ENCODE data around the gene C1orf21. TPM values are rescaled to one million over a fixed set of nuclear protein-coding genes. Genes with fewer than 3 reads are reported as not detected.

The C1orf21 gene
- polyA plus RNA-seq, 1 donor: 59.4 TPM

DNA sequence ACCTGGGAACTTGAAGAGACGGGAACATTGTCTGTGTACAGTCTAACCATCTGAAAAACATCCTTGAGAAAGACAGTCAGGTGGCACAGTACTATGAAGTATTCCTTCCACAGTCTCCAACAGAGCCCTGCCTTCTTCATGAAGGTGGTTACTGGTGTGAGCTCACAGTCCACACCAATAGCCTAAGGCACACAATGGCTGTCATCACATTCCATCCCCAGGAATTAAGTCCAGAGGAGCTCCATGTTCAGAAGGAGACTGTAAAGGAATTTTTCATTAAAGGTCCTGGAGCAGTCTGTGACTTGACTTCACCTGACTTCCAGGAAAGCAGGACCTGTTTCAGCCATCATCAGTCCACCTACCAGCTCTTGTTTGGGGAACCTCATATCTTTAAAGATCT is 180.2 kb downstream of the C1orf21 start:
- Histone ChIP-seq H3K27ac (ENCODE audit: low read length) (peak overlapping the region; percentile 47), H3K27me3 (ENCODE audit: control insufficient read depth, insufficient read depth, low read length) (no peaks in the 10 kb centered on the region), H3K36me3 (ENCODE audit: control insufficient read depth, insufficient read depth, low read length) (no peaks in the 10 kb centered on the region), H3K9me3 (ENCODE audit: control insufficient read depth, low read depth, low read length) (no peaks in the 10 kb centered on the region), H3K4me1 (ENCODE audit: control insufficient read depth, insufficient read depth, low read length) (peaks cover 15% of the 10 kb centered on the region), H3K4me3 (ENCODE audit: low read length) (no peak overlapping the region)
- no CpG with 5 or more reads among the region's 1 CpG for WGBS (ENCODE audit: insufficient coverage, low lambda C conversion rate)
- no peak for DNase-seq

DNA sequence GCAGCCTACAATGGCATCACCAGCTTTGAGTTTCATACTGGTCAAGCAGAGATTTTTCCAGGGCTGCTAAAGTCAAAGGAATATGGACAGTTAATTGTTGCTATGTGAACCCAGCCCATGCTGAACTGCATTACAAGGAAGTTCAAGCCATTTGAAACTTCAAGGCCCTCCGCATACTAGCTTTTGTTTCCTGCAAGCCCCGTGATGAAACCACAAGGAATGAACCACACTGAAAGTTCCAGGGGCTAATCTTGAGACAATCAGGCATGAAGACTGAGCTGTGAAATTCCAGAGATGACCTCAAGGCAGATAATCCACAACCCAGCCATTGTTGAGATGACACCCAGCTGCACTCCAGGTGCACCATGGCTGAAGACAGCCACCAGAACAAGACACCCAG is 180.8 kb downstream of the C1orf21 start:
- H3K4me3 ChIP-seq (ENCODE audit: low read length): no peak overlapping the region
- H3K4me1 ChIP-seq (ENCODE audit: control insufficient read depth, insufficient read depth, low read length): peaks cover 15% of the 10 kb centered on the region
- H3K9me3 ChIP-seq (ENCODE audit: control insufficient read depth, low read depth, low read length): no peaks in the 10 kb centered on the region
- peak; percentile 32 to 42 for DNase-seq
- peak overlapping the region; percentile 47 for H3K27ac ChIP-seq (ENCODE audit: low read length)
- no peaks in the 10 kb centered on the region for H3K27me3 ChIP-seq (ENCODE audit: control insufficient read depth, insufficient read depth, low read length)
- no peaks in the 10 kb centered on the region for H3K36me3 ChIP-seq (ENCODE audit: control insufficient read depth, insufficient read depth, low read length)
- WGBS (ENCODE audit: insufficient coverage, low lambda C conversion rate): no CpG with 5 or more reads among the region's 2 CpGs

DNA sequence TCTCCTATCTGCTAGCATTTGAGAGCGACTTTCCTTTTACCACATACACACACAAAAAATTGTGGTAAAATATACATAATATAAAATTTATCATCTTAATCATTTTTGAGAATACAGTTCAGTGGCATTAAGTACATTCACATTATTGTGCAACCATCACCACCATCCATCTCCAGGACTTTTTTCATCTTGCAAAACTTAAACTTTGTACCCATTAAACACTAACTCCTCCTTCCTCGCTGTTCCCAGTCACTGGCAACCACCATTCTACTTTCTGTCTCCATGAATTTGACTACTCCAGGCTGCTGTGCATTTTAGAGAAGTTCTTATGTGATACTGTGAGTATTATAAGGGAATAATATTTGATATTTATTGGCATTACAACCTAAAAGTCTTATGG is 181.3 kb downstream of the C1orf21 start:
- no peaks in the 10 kb centered on the region for H3K9me3 ChIP-seq (ENCODE audit: control insufficient read depth, low read depth, low read length)
- H3K4me3 ChIP-seq (ENCODE audit: low read length): no peak overlapping the region
- 0% methylated on average over 1 of the region's 2 CpGs for WGBS (ENCODE audit: insufficient coverage, low lambda C conversion rate)
- H3K27me3 ChIP-seq (ENCODE audit: control insufficient read depth, insufficient read depth, low read length): no peaks in the 10 kb centered on the region
- peaks cover 15% of the 10 kb centered on the region for H3K4me1 ChIP-seq (ENCODE audit: control insufficient read depth, insufficient read depth, low read length)
- DNase-seq: peak; percentile 63 to 82
- H3K27ac ChIP-seq (ENCODE audit: low read length): peak overlapping the region; percentile 47
- no peaks in the 10 kb centered on the region for H3K36me3 ChIP-seq (ENCODE audit: control insufficient read depth, insufficient read depth, low read length)

DNA sequence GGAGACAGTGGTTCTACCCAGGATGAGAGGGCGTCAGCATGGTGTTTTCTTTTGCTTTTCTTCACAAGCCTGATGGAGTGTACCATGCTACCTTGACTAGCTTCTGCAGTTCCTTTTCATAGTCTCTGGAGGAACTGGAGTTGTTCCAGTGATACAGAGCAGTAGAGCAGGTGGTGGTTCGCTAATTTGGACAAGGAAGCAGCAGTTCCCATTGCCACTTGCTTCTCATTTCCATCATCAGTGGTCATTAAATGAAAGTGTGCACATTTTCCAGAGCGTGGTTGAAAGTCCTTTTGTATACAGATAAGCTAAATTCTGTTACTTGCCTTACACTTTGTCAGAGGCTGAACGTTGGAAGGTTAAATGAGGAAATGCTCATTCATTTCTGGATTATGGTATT is 182.3 kb downstream of the C1orf21 start:
- 45% methylated on average over 3 of the region's 4 CpGs for WGBS (ENCODE audit: insufficient coverage, low lambda C conversion rate)
- peak overlapping the region; percentile 47 for H3K27ac ChIP-seq (ENCODE audit: low read length)

DNA sequence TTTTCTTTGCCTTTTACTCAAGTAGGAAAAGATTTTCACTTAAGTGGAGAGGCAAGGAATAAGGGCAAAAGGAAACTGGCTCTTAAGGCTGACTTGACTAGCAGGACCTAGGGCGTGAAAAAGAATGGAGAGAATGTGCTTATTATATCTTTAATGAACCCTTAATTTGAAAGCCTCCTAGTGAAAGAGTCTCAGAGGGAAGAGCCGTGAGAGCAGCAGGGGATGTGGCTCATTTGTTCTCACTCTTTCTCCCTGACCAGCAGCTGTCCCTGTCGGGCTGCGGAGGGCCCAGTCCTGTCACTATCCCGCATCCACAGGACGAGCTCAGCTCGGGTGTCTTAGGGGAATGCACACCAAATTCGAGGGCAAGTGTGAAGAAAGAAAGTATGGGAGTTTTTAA is 187.8 kb downstream of the C1orf21 start:
- DNase-seq: no peak
- Histone ChIP-seq H3K36me3 (ENCODE audit: control insufficient read depth, insufficient read depth, low read length) (no peaks in the 10 kb centered on the region), H3K4me3 (ENCODE audit: low read length) (no peak overlapping the region), H3K9me3 (ENCODE audit: control insufficient read depth, low read depth, low read length) (no peaks in the 10 kb centered on the region), H3K27me3 (ENCODE audit: control insufficient read depth, insufficient read depth, low read length) (no peaks in the 10 kb centered on the region), H3K4me1 (ENCODE audit: control insufficient read depth, insufficient read depth, low read length) (no peaks in the 10 kb centered on the region), H3K27ac (ENCODE audit: low read length) (no peak overlapping the region)
- no CpG with 5 or more reads among the region's 8 CpGs for WGBS (ENCODE audit: insufficient coverage, low lambda C conversion rate)

More for the DNA sequence above, 182.3 kb downstream of the C1orf21 start:
- no peaks in the 10 kb centered on the region for H3K27me3 ChIP-seq (ENCODE audit: control insufficient read depth, insufficient read depth, low read length)
- H3K4me3 ChIP-seq (ENCODE audit: low read length): no peak overlapping the region
- H3K4me1 ChIP-seq (ENCODE audit: control insufficient read depth, insufficient read depth, low read length): peaks cover 15% of the 10 kb centered on the region
- H3K9me3 ChIP-seq (ENCODE audit: control insufficient read depth, low read depth, low read length): no peaks in the 10 kb centered on the region
- H3K36me3 ChIP-seq (ENCODE audit: control insufficient read depth, insufficient read depth, low read length): no peaks in the 10 kb centered on the region
- peak in 1 of 2 donors; percentile 25 for DNase-seq

DNA sequence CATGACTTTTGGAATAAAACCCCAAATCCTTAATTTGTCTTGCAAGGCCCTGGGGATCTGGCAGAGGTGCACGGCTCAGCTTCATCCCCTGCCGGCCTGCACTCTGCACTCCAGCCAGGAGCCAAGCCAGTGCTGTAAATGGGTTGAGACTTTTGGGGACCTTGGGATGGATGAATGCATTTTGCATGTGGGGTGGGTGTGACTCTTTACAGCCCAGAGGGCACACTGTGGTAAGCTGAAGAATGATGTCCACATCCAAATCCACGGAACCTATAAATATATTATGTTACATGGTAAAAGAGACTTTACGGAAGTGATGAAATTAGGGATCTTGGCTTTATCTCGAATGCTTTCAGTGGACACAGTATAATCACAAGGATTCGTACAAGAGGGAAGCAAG is 190.0 kb downstream of the C1orf21 start:
- no peak overlapping the region for H3K27ac ChIP-seq (ENCODE audit: low read length)
- 100% methylated on average over 2 of the region's 6 CpGs for WGBS (ENCODE audit: insufficient coverage, low lambda C conversion rate)

DNA sequence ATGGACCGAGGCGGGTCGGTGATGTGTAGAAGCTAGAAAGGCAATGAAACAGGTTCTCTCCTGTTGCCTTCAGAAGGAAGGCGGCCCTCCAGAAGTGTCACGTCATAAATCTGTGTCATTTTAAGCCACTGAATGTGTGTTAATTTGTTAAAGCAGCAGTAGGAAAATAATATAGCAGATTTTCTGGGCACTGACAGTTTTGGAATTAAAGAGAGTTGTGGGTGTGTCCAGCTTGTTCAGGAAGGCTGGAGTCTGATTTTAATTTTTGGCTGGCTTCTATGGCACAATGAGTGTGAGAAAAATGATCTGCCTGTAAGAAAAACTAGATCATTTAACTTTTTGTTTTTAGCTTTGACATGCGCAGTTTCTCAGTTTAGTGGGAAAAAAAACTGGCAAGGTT is 190.5 kb downstream of the C1orf21 start:
- WGBS (ENCODE audit: insufficient coverage, low lambda C conversion rate): 90% methylated on average over 2 of the region's 6 CpGs
- no peak for DNase-seq
- H3K27me3 ChIP-seq (ENCODE audit: control insufficient read depth, insufficient read depth, low read length): no peaks in the 10 kb centered on the region
- H3K27ac ChIP-seq (ENCODE audit: low read length): no peak overlapping the region
- no peaks in the 10 kb centered on the region for H3K9me3 ChIP-seq (ENCODE audit: control insufficient read depth, low read depth, low read length)
- H3K36me3 ChIP-seq (ENCODE audit: control insufficient read depth, insufficient read depth, low read length): no peaks in the 10 kb centered on the region
- no peak overlapping the region for H3K4me3 ChIP-seq (ENCODE audit: low read length)
- no peaks in the 10 kb centered on the region for H3K4me1 ChIP-seq (ENCODE audit: control insufficient read depth, insufficient read depth, low read length)

More for the DNA sequence above, 190.0 kb downstream of the C1orf21 start:
- no peak overlapping the region for H3K4me3 ChIP-seq (ENCODE audit: low read length)
- H3K4me1 ChIP-seq (ENCODE audit: control insufficient read depth, insufficient read depth, low read length): no peaks in the 10 kb centered on the region
- H3K36me3 ChIP-seq (ENCODE audit: control insufficient read depth, insufficient read depth, low read length): no peaks in the 10 kb centered on the region
- no peaks in the 10 kb centered on the region for H3K27me3 ChIP-seq (ENCODE audit: control insufficient read depth, insufficient read depth, low read length)
- no peaks in the 10 kb centered on the region for H3K9me3 ChIP-seq (ENCODE audit: control insufficient read depth, low read depth, low read length)
- no peak for DNase-seq

DNA sequence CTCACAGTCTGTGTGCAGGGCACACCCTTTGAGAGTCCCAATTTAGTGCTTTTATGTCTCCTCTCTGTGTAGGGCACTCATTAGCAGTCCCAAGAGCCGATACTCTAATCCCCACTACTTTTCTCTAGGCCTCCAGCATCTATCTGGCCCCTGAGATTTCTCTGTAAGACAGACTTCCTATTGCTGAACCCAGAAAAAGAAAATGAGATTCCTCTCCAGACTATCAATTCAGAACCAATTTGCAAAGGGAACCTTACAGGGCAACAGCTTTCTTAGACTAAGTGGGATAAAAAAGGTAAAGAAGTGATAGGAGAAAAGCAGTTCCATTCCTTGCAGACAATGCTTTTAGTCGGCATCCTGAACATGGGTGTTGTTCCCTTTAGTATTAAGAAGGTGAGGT is 195.6 kb downstream of the C1orf21 start:
- DNase-seq: no peak
- H3K36me3 ChIP-seq (ENCODE audit: control insufficient read depth, insufficient read depth, low read length): no peaks in the 10 kb centered on the region
- H3K9me3 ChIP-seq (ENCODE audit: control insufficient read depth, low read depth, low read length): no peaks in the 10 kb centered on the region
- no CpG with 5 or more reads among the region's 2 CpGs for WGBS (ENCODE audit: insufficient coverage, low lambda C conversion rate)
- no peak overlapping the region for H3K4me3 ChIP-seq (ENCODE audit: low read length)
- H3K4me1 ChIP-seq (ENCODE audit: control insufficient read depth, insufficient read depth, low read length): no peaks in the 10 kb centered on the region
- H3K27ac ChIP-seq (ENCODE audit: low read length): no peak overlapping the region
- no peaks in the 10 kb centered on the region for H3K27me3 ChIP-seq (ENCODE audit: control insufficient read depth, insufficient read depth, low read length)

DNA sequence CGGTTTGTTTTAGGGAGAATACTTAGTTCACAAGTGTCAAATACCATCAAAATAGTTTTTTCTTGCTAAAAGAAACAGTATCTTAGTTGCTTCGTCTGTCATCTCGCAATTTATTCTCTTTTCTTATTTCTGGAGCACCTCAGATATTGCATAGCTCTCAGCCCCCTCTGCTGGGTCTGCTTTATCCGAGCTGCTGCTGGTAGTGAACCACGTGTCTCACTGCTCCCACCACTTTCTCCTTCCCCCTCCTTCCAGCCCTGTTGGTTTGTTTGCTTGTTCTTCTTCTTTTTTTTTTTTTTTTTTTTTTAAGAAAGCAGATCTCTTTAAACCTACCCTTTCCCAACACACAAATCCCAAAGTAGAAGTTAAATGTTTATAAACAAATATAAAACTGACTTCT is 197.0 kb downstream of the C1orf21 start:
- Histone ChIP-seq H3K27me3 (ENCODE audit: control insufficient read depth, insufficient read depth, low read length) (no peaks in the 10 kb centered on the region), H3K4me1 (ENCODE audit: control insufficient read depth, insufficient read depth, low read length) (no peaks in the 10 kb centered on the region), H3K36me3 (ENCODE audit: control insufficient read depth, insufficient read depth, low read length) (no peaks in the 10 kb centered on the region), H3K27ac (ENCODE audit: low read length) (no peak overlapping the region), H3K9me3 (ENCODE audit: control insufficient read depth, low read depth, low read length) (no peaks in the 10 kb centered on the region), H3K4me3 (ENCODE audit: low read length) (no peak overlapping the region)
- DNase-seq: no peak
- 50% methylated on average over 1 of the region's 5 CpGs for WGBS (ENCODE audit: insufficient coverage, low lambda C conversion rate)

DNA sequence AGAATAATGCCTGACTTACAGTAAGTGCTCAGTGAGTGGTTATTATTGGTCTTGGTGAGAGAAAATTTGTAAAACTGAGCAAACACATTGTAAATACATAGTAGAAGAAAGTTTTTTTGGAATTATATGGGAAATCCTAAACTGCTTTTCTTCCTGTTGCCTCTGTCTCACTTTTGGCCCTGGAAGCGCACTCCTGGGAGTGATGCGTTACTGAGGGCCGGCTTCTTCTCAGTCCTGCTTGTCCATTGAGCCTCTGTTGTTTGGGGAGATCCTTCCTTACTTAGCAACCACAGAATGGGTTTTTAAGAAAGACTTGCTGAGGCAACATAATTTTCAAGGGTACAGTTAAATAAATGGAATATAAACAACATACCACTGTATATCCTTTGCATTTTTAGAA is 201.9 kb downstream of the C1orf21 start:
- H3K36me3 ChIP-seq (ENCODE audit: control insufficient read depth, insufficient read depth, low read length): no peaks in the 10 kb centered on the region
- H3K27ac ChIP-seq (ENCODE audit: low read length): no peak overlapping the region
- H3K4me3 ChIP-seq (ENCODE audit: low read length): no peak overlapping the region

DNA sequence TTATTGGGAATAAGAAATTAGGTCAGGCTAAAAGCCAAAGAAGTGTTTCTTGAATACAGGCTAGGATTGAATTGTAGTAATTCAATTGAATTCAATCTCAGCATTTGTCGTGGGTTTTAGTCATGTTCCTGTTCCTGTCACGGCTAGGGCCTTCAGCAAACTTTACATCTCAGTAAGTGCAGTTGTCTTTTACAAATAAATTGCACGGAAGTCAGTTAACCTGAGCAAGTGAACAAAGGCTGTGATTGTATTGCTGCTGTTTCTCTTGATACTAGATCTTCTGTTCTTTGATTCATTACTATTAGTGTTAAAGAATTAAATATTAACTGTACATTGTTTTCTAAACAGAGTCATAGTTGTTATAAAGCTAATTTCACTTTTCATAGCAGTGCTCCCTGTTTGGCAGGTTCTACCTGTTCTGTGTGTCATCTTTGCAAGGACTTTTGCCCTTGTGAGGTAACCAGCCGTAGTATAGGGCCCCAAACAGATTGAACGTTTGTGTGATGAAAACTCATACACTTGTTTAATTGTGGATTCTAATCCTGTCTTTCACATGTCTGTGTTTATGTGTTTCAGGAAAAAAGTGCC is 203.4 kb downstream of the C1orf21 start:
- peak overlapping the region; percentile 80 for H3K27ac ChIP-seq (ENCODE audit: low read length)
- H3K4me3 ChIP-seq (ENCODE audit: low read length): no peak overlapping the region
- H3K9me3 ChIP-seq (ENCODE audit: control insufficient read depth, low read depth, low read length): no peaks in the 10 kb centered on the region
- WGBS (ENCODE audit: insufficient coverage, low lambda C conversion rate): no CpG with 5 or more reads among the region's 5 CpGs
- no peaks in the 10 kb centered on the region for H3K36me3 ChIP-seq (ENCODE audit: control insufficient read depth, insufficient read depth, low read length)
- H3K4me1 ChIP-seq (ENCODE audit: control insufficient read depth, insufficient read depth, low read length): peaks cover 17% of the 10 kb centered on the region
- peak; percentile 90 to 96 for DNase-seq
- H3K27me3 ChIP-seq (ENCODE audit: control insufficient read depth, insufficient read depth, low read length): no peaks in the 10 kb centered on the region

More for the DNA sequence above, 201.9 kb downstream of the C1orf21 start:
- no peaks in the 10 kb centered on the region for H3K27me3 ChIP-seq (ENCODE audit: control insufficient read depth, insufficient read depth, low read length)
- H3K4me1 ChIP-seq (ENCODE audit: control insufficient read depth, insufficient read depth, low read length): peaks cover 17% of the 10 kb centered on the region
- H3K9me3 ChIP-seq (ENCODE audit: control insufficient read depth, low read depth, low read length): no peaks in the 10 kb centered on the region
- no peak for DNase-seq
- WGBS (ENCODE audit: insufficient coverage, low lambda C conversion rate): no CpG with 5 or more reads among the region's 3 CpGs
